Osteoblast (primary cell): Measurements from ENCODE around the gene SLC27A4. TPM values are rescaled to one million over a fixed set of nuclear protein-coding genes. Genes with fewer than 3 reads are reported as not detected.

Source experiments
- DNase-seq: peaks from one replicate; pipeline ENCODE4 v3.0.0; 2011; ENCODE audit warnings: low spot score, mixed read lengths; ENCODE audit not compliant: insufficient read length; ENCODE audit errors: missing footprints
- H2AFZ ChIP-seq: 2 replicates; pipeline ENCODE4 v1.6.0; 2011; ENCODE audit warnings: mild to moderate bottlenecking, low read length
- H3K27ac ChIP-seq: 2 replicates; pipeline ENCODE4 v1.5.1; 2011; ENCODE audit warnings: mild to moderate bottlenecking, low read depth, low read length, moderate library complexity
- H3K27me3 ChIP-seq: 2 replicates; pipeline ENCODE4 v1.6.0; 2012; ENCODE audit warnings: mild to moderate bottlenecking, control low read depth, inconsistent platforms, low read length, moderate library complexity; ENCODE audit not compliant: insufficient read depth
- H3K36me3 ChIP-seq: 2 replicates; pipeline ENCODE4 v1.5.1; 2011; ENCODE audit warnings: mild to moderate bottlenecking, low read length, control low read depth, moderate library complexity; ENCODE audit not compliant: insufficient read depth
- H3K4me1 ChIP-seq: 2 replicates; pipeline ENCODE4 v1.5.1; 2011; ENCODE audit warnings: mild to moderate bottlenecking, low read length, control low read depth, moderate library complexity; ENCODE audit not compliant: insufficient read depth
- H3K4me2 ChIP-seq: 2 replicates; pipeline ENCODE4 v1.6.0; 2011; ENCODE audit warnings: mild to moderate bottlenecking, low read length; ENCODE audit not compliant: insufficient read depth
- H3K4me3 ChIP-seq: fragments of 200-600 bp; sonication (generic); 3 replicates; pipeline ENCODE4 v1.5.1; 2012; ENCODE audit warnings: mild to moderate bottlenecking, low read length, inconsistent platforms; ENCODE audit not compliant: insufficient read depth
- H3K79me2 ChIP-seq: 2 replicates; pipeline ENCODE4 v1.6.0; 2012; ENCODE audit warnings: mild to moderate bottlenecking, low read length, control low read depth, inconsistent platforms; ENCODE audit not compliant: insufficient read depth
- H3K9me3 ChIP-seq: 2 replicates; pipeline ENCODE4 v1.5.1; 2011; ENCODE audit warnings: low read depth, low read length, control low read depth
- H4K20me1 ChIP-seq: 2 replicates; pipeline ENCODE4 v1.6.0; 2012; ENCODE audit warnings: mild to moderate bottlenecking, low read length, control low read depth; ENCODE audit not compliant: insufficient read depth
- total RNA-seq: library from RNA; depleted of rRNA; stranded (reverse); fragments of >200 nt; gene quantifications from 2 replicates; pipeline ENCODE4 v1.2.3, GENCODE V29; 2012
- TF ChIP-seq, protein P1 (sequence below): IDR thresholded peaks from 2 replicates; pipeline ENCODE4 v1.5.1; 2011; ENCODE audit warnings: mild to moderate bottlenecking, low read depth, low read length, moderate library complexity; ENCODE audit errors: extremely low read depth

Gene SLC27A4
- total RNA-seq, 1 donor = 21.4 TPM

DNA sequence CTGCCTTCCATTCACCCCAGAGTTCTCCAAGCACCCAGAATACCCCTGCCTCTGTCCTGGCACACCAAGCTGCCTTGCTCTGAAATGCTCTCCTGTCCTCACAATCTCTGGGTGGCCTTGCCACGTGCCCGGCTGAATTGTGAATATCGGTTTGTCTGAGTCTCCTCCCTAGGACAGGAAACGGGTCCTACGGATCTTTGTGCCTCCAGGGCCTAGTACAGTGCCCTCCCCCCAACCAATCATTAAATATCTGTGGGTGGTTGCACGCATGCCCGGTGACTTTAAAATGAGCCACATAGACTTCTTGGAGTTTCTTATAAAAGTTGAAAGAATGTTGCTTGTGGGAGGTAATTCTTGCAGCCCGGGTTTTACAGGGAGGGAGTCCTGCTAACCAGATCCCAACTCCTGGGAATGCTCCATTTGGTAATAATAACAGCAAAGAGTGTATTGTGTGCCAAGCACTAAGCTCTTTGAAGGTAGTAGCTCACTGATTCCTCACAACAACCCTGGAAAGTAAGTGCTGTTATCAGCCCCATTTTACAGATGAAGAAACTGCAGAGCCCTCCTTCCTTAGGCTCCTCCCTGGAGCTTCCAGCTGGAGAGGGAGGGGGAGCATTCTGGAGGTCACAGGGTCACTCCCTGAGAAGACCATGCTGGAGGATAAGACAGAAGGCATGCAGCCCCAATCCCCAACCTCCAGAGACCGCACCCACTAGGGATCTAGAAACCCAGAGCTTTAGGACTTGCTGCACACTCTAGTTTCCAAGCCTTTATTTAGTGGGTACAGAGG is 54.2 kb downstream of the SLC27A4 start:
- H3K9me3 ChIP-seq = no peaks in the 10 kb centered on the region
- TF ChIP-seq, protein P1, sequence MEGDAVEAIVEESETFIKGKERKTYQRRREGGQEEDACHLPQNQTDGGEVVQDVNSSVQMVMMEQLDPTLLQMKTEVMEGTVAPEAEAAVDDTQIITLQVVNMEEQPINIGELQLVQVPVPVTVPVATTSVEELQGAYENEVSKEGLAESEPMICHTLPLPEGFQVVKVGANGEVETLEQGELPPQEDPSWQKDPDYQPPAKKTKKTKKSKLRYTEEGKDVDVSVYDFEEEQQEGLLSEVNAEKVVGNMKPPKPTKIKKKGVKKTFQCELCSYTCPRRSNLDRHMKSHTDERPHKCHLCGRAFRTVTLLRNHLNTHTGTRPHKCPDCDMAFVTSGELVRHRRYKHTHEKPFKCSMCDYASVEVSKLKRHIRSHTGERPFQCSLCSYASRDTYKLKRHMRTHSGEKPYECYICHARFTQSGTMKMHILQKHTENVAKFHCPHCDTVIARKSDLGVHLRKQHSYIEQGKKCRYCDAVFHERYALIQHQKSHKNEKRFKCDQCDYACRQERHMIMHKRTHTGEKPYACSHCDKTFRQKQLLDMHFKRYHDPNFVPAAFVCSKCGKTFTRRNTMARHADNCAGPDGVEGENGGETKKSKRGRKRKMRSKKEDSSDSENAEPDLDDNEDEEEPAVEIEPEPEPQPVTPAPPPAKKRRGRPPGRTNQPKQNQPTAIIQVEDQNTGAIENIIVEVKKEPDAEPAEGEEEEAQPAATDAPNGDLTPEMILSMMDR = no peak

GRCh38 chr9:128396970-128397613 is 56.8 kb downstream of the SLC27A4 start:
- no peaks in the 10 kb centered on the region for H3K79me2 ChIP-seq
- TF ChIP-seq, protein P1 = no peak
- no peaks in the 10 kb centered on the region for H4K20me1 ChIP-seq

More for the DNA sequence above, 54.2 kb downstream of the SLC27A4 start:
- no peak overlapping the region for H3K4me3 ChIP-seq
- H3K4me1 ChIP-seq = peaks cover 4% of the 10 kb centered on the region
- no peak overlapping the region for H3K4me2 ChIP-seq
- H3K36me3 ChIP-seq = no peaks in the 10 kb centered on the region
- H3K79me2 ChIP-seq = no peaks in the 10 kb centered on the region
- DNase-seq = peak; percentile 80
- H3K27me3 ChIP-seq = peaks cover 23% of the 10 kb centered on the region
- no peak overlapping the region for H3K27ac ChIP-seq
- H2AFZ ChIP-seq = no peak overlapping the region
- H4K20me1 ChIP-seq = no peaks in the 10 kb centered on the region

GRCh38 chr9:128397831-128398230 is 57.5 kb downstream of the SLC27A4 start:
- Histone ChIP-seq H4K20me1 (no peaks in the 10 kb centered on the region), H3K36me3 (no peaks in the 10 kb centered on the region), H3K4me2 (no peak overlapping the region), H3K27ac (no peak overlapping the region), H3K4me1 (peaks cover 4% of the 10 kb centered on the region), H3K4me3 (no peak overlapping the region), H2AFZ (no peak overlapping the region), H3K9me3 (no peaks in the 10 kb centered on the region), H3K79me2 (no peaks in the 10 kb centered on the region), H3K27me3 (peaks cover 29% of the 10 kb centered on the region)
- TF ChIP-seq, protein P1 = no peak
- DNase-seq = peak; percentile 68

More at GRCh38 chr9:128396970-128397613, 56.8 kb downstream of the SLC27A4 start:
- no peak overlapping the region for H3K27ac ChIP-seq
- peak; percentile 66 for DNase-seq
- H3K4me3 ChIP-seq = no peak overlapping the region
- H3K36me3 ChIP-seq = no peaks in the 10 kb centered on the region
- H3K27me3 ChIP-seq = peaks cover 29% of the 10 kb centered on the region
- H2AFZ ChIP-seq = no peak overlapping the region
- peak overlapping the region; percentile 39 for H3K4me2 ChIP-seq
- peaks cover 4% of the 10 kb centered on the region for H3K4me1 ChIP-seq
- H3K9me3 ChIP-seq = no peaks in the 10 kb centered on the region

DNA sequence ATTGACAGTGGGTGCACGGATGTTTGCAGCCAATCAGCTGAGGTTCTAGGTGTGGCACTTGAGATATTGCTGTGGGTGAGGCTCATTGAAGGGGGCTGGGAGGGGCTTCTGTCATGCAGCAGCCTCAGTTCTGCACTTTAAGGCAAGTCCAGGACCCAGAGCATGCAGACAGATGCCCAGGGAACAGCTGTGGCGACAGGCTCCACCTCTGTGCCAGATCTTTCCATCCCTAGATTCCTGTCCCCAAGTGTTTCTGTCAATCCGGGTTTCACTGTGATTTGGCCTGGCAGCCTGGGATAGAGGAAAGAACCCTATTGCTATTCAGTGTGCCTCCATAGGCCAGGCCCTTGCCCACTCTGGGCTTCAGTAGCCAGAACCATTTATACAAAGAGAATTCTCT is 59.5 kb downstream of the SLC27A4 start:
- TF ChIP-seq, protein P1 = no peak
- Histone ChIP-seq H4K20me1 (no peaks in the 10 kb centered on the region), H3K27ac (no peak overlapping the region), H3K9me3 (no peaks in the 10 kb centered on the region), H3K4me3 (no peak overlapping the region), H3K4me2 (no peak overlapping the region), H3K79me2 (no peaks in the 10 kb centered on the region), H2AFZ (no peak overlapping the region), H3K36me3 (no peaks in the 10 kb centered on the region), H3K27me3 (peaks cover 27% of the 10 kb centered on the region), H3K4me1 (no peaks in the 10 kb centered on the region)
- DNase-seq = peak; percentile 76
